ENCODE measurements around the gene ATAT1. TPM values are rescaled to one million over a fixed set of nuclear protein-coding genes. Genes with fewer than 3 reads are reported as not detected.

Gene ATAT1
- total RNA-seq, 1 donor = 4.7 TPM

DNA sequence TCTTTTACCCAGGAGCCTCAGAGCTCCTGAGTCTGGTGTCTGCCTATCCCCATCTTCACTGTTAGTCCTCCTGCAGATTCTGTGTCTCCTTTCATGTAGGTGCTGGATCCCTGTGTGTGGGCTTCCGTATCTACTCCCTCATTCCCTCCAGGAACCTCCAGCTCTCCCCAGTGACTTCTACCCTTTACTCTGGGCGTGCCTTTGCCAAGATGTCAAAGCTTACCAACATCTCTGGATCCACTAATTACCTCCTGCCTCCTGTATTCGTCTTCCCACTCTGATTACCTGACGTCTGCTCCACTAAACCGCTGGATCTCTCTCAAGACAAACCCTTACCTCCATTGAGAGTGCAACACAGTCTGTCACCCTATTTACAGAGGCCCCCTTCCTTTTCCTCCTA is 18.1 kb downstream of the ATAT1 start:
- Histone ChIP-seq H3K27me3 (ENCODE audit: insufficient read depth, low read length) (no peaks in the 10 kb centered on the region), H4K20me1 (ENCODE audit: insufficient read depth, low read length) (peaks cover 3% of the 10 kb centered on the region), H3K27ac (ENCODE audit: low read depth, low read length) (no peak overlapping the region), H3K4me1 (ENCODE audit: insufficient read depth, low read length) (peaks cover 9% of the 10 kb centered on the region), H3K4me3 (ENCODE audit: insufficient read depth, low read length) (no peak overlapping the region), H3K9me3 (ENCODE audit: low read depth, low read length) (no peaks in the 10 kb centered on the region), H3K4me2 (ENCODE audit: insufficient read depth, low read length) (no peak overlapping the region), H3K36me3 (ENCODE audit: insufficient read depth, low read length) (peaks cover 28% of the 10 kb centered on the region), H3K79me2 (ENCODE audit: insufficient read depth, low read length) (peaks cover 33% of the 10 kb centered on the region), H2AFZ (ENCODE audit: low read length) (no peak overlapping the region)
- DNase-seq (ENCODE audit: insufficient read length, low spot score, missing footprints) = no peak
- TF ChIP-seq, protein P1, sequence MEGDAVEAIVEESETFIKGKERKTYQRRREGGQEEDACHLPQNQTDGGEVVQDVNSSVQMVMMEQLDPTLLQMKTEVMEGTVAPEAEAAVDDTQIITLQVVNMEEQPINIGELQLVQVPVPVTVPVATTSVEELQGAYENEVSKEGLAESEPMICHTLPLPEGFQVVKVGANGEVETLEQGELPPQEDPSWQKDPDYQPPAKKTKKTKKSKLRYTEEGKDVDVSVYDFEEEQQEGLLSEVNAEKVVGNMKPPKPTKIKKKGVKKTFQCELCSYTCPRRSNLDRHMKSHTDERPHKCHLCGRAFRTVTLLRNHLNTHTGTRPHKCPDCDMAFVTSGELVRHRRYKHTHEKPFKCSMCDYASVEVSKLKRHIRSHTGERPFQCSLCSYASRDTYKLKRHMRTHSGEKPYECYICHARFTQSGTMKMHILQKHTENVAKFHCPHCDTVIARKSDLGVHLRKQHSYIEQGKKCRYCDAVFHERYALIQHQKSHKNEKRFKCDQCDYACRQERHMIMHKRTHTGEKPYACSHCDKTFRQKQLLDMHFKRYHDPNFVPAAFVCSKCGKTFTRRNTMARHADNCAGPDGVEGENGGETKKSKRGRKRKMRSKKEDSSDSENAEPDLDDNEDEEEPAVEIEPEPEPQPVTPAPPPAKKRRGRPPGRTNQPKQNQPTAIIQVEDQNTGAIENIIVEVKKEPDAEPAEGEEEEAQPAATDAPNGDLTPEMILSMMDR (IDR thresholded peaks at IDR 0.05; ENCODE audit: extremely low read depth, low read depth, low read length) = no peak

- Histone ChIP-seq H3K9me3 (ENCODE audit: low read depth, low read length) (no peaks in the 10 kb centered on the region), H2AFZ (ENCODE audit: low read length) (no peak overlapping the region), H3K4me2 (ENCODE audit: insufficient read depth, low read length) (no peak overlapping the region), H3K4me1 (ENCODE audit: insufficient read depth, low read length) (peaks cover 9% of the 10 kb centered on the region), H3K4me3 (ENCODE audit: insufficient read depth, low read length) (no peak overlapping the region), H4K20me1 (ENCODE audit: insufficient read depth, low read length) (peaks cover 3% of the 10 kb centered on the region), H3K36me3 (ENCODE audit: insufficient read depth, low read length) (peaks cover 19% of the 10 kb centered on the region), H3K27ac (ENCODE audit: low read depth, low read length) (no peak overlapping the region), H3K27me3 (ENCODE audit: insufficient read depth, low read length) (no peaks in the 10 kb centered on the region), H3K79me2 (ENCODE audit: insufficient read depth, low read length) (peaks cover 33% of the 10 kb centered on the region)
- TF ChIP-seq, protein P1 (IDR thresholded peaks at IDR 0.05; ENCODE audit: extremely low read depth, low read depth, low read length) = no peak
- DNase-seq (ENCODE audit: insufficient read length, low spot score, missing footprints) = no peak
Observed at GRCh38 chr6:30645989-30646388, 19.3 kb downstream of the ATAT1 start.

DNA sequence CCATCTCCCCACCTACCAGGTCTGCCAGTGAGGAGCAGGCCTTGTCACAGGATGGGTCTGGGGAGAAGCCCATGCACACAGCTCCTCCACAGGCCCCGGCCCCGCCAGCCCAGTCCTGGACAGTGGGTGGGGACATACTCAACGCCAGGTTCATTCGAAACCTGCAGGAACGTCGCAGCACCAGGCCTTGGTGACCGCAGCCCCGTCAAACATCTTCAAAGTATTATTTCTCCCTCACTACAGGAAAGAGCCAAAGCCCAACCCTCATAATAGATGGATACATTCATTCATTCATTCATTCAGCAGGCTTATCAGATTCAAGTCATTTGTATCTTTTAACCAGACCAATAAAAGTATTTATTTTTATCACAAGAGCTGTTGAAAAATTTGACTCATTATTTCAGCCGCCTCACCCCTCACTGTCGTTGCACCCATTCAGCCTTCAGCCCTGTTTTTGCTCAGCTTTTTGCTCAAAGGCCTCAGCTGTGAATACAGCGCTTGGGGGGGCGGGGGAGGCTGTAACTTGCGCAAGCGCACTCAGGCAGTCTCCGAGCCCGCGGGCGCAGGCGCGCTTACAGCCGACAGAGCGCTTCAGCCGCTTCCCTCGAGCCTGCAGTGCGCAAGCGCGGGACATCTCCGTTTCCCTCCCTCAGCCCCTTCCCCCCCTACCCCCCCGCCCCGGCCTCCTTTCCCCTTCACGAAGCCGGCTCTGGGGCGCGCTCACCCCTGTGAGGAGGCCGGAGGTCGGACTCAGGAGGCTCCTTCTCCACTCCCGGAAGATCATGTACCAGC is 20.0 kb downstream of the ATAT1 start, which contains the start of gene C6orf136:
Gene C6orf136, plus strand, starts transcription at position 684 of the 792 bp plus-strand sequence. Its CDS starts 99 bp downstream, at position 783.
- peak within 1 kb of the TSS; percentile 98 for H3K4me3 ChIP-seq (ENCODE audit: insufficient read depth, low read length)
- H3K36me3 ChIP-seq (ENCODE audit: insufficient read depth, low read length) = peaks cover 21% of the 10 kb centered on the region
- peak within 1 kb of the TSS; percentile 44 for H3K27ac ChIP-seq (ENCODE audit: low read depth, low read length)
- H3K79me2 ChIP-seq (ENCODE audit: insufficient read depth, low read length) = peaks cover 33% of the 10 kb centered on the region
- H4K20me1 ChIP-seq (ENCODE audit: insufficient read depth, low read length) = peaks cover 3% of the 10 kb centered on the region
- peak; percentile 99 for DNase-seq (ENCODE audit: insufficient read length, low spot score, missing footprints)
- peak within 1 kb of the TSS; percentile 80 for H2AFZ ChIP-seq (ENCODE audit: low read length)
- peaks cover 9% of the 10 kb centered on the region for H3K4me1 ChIP-seq (ENCODE audit: insufficient read depth, low read length)
- H3K4me2 ChIP-seq (ENCODE audit: insufficient read depth, low read length) = peak within 1 kb of the TSS; percentile 73
- no peaks in the 10 kb centered on the region for H3K9me3 ChIP-seq (ENCODE audit: low read depth, low read length)
- H3K27me3 ChIP-seq (ENCODE audit: insufficient read depth, low read length) = no peaks in the 10 kb centered on the region
- TF ChIP-seq, protein P1 (IDR thresholded peaks at IDR 0.05; ENCODE audit: extremely low read depth, low read depth, low read length) = no peak
